Measurements from ENCODE around the gene ZFAND5.

DNA sequence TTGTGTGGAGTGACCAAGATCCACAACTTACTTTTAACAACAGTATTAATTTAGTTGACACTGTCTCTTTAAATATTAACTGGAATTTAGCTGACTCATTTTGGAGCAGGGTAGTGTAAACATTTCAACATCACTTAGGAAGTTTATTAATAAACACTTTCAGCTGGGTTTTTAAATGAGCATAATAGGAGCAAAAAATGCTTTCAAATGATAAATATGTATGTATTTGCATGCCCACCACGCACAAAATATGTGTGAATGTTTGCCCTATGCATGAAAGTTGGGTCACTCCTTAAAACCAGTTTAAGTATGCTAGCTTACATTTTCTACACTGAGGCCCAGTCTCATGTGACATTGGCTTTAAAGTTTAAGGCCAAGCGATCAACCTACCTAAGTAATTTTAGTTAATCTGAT lies 2.9 kb downstream of the ZFAND5 start:
- TF ChIP-seq, protein P1, sequence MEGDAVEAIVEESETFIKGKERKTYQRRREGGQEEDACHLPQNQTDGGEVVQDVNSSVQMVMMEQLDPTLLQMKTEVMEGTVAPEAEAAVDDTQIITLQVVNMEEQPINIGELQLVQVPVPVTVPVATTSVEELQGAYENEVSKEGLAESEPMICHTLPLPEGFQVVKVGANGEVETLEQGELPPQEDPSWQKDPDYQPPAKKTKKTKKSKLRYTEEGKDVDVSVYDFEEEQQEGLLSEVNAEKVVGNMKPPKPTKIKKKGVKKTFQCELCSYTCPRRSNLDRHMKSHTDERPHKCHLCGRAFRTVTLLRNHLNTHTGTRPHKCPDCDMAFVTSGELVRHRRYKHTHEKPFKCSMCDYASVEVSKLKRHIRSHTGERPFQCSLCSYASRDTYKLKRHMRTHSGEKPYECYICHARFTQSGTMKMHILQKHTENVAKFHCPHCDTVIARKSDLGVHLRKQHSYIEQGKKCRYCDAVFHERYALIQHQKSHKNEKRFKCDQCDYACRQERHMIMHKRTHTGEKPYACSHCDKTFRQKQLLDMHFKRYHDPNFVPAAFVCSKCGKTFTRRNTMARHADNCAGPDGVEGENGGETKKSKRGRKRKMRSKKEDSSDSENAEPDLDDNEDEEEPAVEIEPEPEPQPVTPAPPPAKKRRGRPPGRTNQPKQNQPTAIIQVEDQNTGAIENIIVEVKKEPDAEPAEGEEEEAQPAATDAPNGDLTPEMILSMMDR (IDR thresholded peaks at IDR 0.05), result no peak
- TF ChIP-seq POLR2A (IDR thresholded peaks at IDR 0.05) (no peak), EP300 (IDR thresholded peaks at IDR 0.05) (peak in 1 of 4 donors; percentile 50), POLR2AphosphoS5 (IDR thresholded peaks at IDR 0.05) (peak; percentile 15 to 64 (median 47))
